HCT116 (cell line): Measurements from ENCODE around the gene TNFAIP8. TPM values are rescaled to one million over a fixed set of nuclear protein-coding genes. Genes with fewer than 3 reads are reported as not detected.

Source experiments
- ATAC-seq: fragments of 200-7000 bp; cut with Tn5 transposase; 2 replicates; pipeline ENCODE4 v1.9.1; 2020; ENCODE audit warnings: mild to moderate bottlenecking, moderate library complexity
- BruUV-seq: library from RNA; stranded (reverse); fragments of 400-500 nt; replicated peaks from 2 replicates; lab custom pipeline; 2021; lab: Mats Ljungman, UMichigan
- CTCF ChIA-PET: fragments of 300-600 bp; sonication (Branson Sonifier 250); formaldehyde crosslinking; loops from one replicate; lab custom pipeline; 2021; ENCODE audit warnings: antibody characterized with exemption; lab: Charles Lee
- POLR2A ChIA-PET: fragments of 300-600, 350-600 bp; sonication (Branson Sonifier 250); formaldehyde crosslinking; loops from one replicate; lab custom pipeline; 2021; ENCODE audit warnings: antibody characterized with exemption; lab: Charles Lee
- RAD21 ChIA-PET, 2 experiments: fragments of 300-600 bp; sonication (Branson Sonifier 250); formaldehyde crosslinking; loops; one replicate each; lab custom pipeline; 2023; ENCODE audit warnings: low total read pairs in 2 of 2; ENCODE audit not compliant: uncharacterized antibody in 2 of 2, unreplicated experiment in 2 of 2, low non-redundant PET in 1 of 2; lab: Charles Lee
- DNase-seq: peaks from one replicate; pipeline ENCODE4 v3.0.0-alpha.2; 2010; ENCODE audit warnings: low read depth, low spot score
- H2AFZ ChIP-seq: fragments of 200-600 bp; shearing (Covaris generic), sonication (generic); 2 replicates; pipeline ENCODE4 v1.6.1; 2017; ENCODE audit warnings: low read depth, mixed run types, mixed read lengths, antibody characterized with exemption, low read length; ENCODE audit not compliant: poor library complexity, severe bottlenecking
- H3K27ac ChIP-seq: 2 replicates; pipeline ENCODE4 v1.5.1; 2012; ENCODE audit warnings: low read depth, low read length
- H3K27me3 ChIP-seq: fragments of 200-600 bp; sonication (generic); 2 replicates; pipeline ENCODE4 v1.6.1; 2016; ENCODE audit warnings: mixed run types, low read length, mixed read lengths; ENCODE audit not compliant: insufficient read depth
- H3K36me3 ChIP-seq, 2 experiments: fragments of 200-500 bp in 1 of 2; fragments of 200-600 bp in 1 of 2; sonication (Bioruptor generic) in 1 of 2; sonication (generic) in 1 of 2; 2 replicates each; pipeline versions ENCODE4 v1.5.1 to v1.6.1; 2014 to 2016; ENCODE audit warnings: low read length in 2 of 2, inconsistent platforms in 1 of 2, mixed read lengths in 1 of 2, mixed run types in 1 of 2; ENCODE audit not compliant: insufficient read depth in 2 of 2, control insufficient read depth in 1 of 2
- H3K4me1 ChIP-seq, 2 experiments: fragments of 200-600 bp in 1 of 2; sonication (generic) in 1 of 2; 2 replicates each; pipeline versions ENCODE4 v1.5.1 to v1.6.1; 2012 to 2017; ENCODE audit warnings: low read length in 2 of 2, inconsistent platforms in 1 of 2, mild to moderate bottlenecking in 1 of 2, mixed read lengths in 1 of 2, mixed run types in 1 of 2, moderate library complexity in 1 of 2; ENCODE audit not compliant: insufficient read depth in 2 of 2, control insufficient read depth in 1 of 2
- H3K4me2 ChIP-seq: fragments of 200-600 bp; sonication (generic); 2 replicates; pipeline ENCODE4 v1.6.1; 2017; ENCODE audit warnings: mixed run types, low read length, mixed read lengths
- H3K4me3 ChIP-seq, 2 experiments: fragments of 200-600 bp in 1 of 2; sonication (generic) in 1 of 2; replicated peaks in 1 of 2; 2 replicates each; pipeline ENCODE4 v1.5.1; 2011 to 2016; ENCODE audit warnings: low read length in 2 of 2, control low read depth in 1 of 2, low read depth in 1 of 2, mild to moderate bottlenecking in 1 of 2, mixed read lengths in 1 of 2, mixed run types in 1 of 2
- H3K79me2 ChIP-seq: fragments of 200-600 bp; sonication (generic); 2 replicates; pipeline ENCODE4 v1.6.1; 2017; ENCODE audit warnings: mild to moderate bottlenecking, mixed run types, low read length, moderate library complexity, mixed read lengths; ENCODE audit not compliant: insufficient read depth
- H3K9ac ChIP-seq: fragments of 200-600 bp; sonication (generic); 2 replicates; pipeline ENCODE4 v1.6.1; 2016; ENCODE audit warnings: low read length, mixed read lengths
- H3K9me2 ChIP-seq: fragments of 200-600 bp; sonication (generic), shearing (Covaris generic); 2 replicates; pipeline ENCODE4 v1.6.1; 2017; ENCODE audit warnings: mixed run types, mild to moderate bottlenecking, moderate library complexity; ENCODE audit not compliant: insufficient read depth
- H3K9me3 ChIP-seq, 2 experiments: fragments of 200-500 bp in 1 of 2; fragments of 200-600 bp in 1 of 2; sonication (Bioruptor generic) in 1 of 2; sonication (generic) in 1 of 2; 2 replicates each; pipeline ENCODE4 v1.6.1; 2014 to 2017; ENCODE audit warnings: low read length in 2 of 2, mixed read lengths in 2 of 2, inconsistent platforms in 1 of 2, low read depth in 1 of 2, mild to moderate bottlenecking in 1 of 2, mixed run types in 1 of 2, moderate library complexity in 1 of 2; ENCODE audit not compliant: control insufficient read depth in 1 of 2, insufficient read depth in 1 of 2
- H4K20me1 ChIP-seq: fragments of 200-600 bp; sonication (generic), shearing (Covaris generic); 2 replicates; pipeline ENCODE4 v1.6.1; 2017; ENCODE audit warnings: mixed run types, mild to moderate bottlenecking, moderate library complexity; ENCODE audit not compliant: insufficient read depth
- CEBPB ChIP-seq: IDR thresholded peaks from 2 replicates; pipeline ENCODE4 v1.6.1; 2012; ENCODE audit warnings: low read depth
- EGR1 ChIP-seq: IDR thresholded peaks from 2 replicates; pipeline ENCODE4 v1.6.1; 2012; ENCODE audit warnings: low read depth
- EZH2 ChIP-seq: fragments of 200-600 bp; sonication (generic); IDR thresholded peaks from 2 replicates; pipeline ENCODE4 v1.6.1; 2017; ENCODE audit warnings: antibody characterized with exemption, mixed run types
- EZH2phosphoT487 ChIP-seq: fragments of 200-600 bp; IDR thresholded peaks from 2 replicates; pipeline ENCODE4 v1.6.1; 2018; ENCODE audit warnings: antibody characterized with exemption, borderline replicate concordance
- FOSL1 ChIP-seq: IDR thresholded peaks from 2 replicates; pipeline ENCODE4 v1.6.1; 2012; ENCODE audit warnings: low read depth
- JUND ChIP-seq: IDR thresholded peaks from 2 replicates; pipeline ENCODE4 v1.6.1; 2012
- POLR2A ChIP-seq: IDR thresholded peaks from 2 replicates; pipeline ENCODE4 v1.7.0; 2011; ENCODE audit warnings: borderline replicate concordance; ENCODE audit not compliant: insufficient read depth, insufficient read length; ENCODE audit errors: extremely low read depth
- SIN3A ChIP-seq: IDR thresholded peaks from 2 replicates; pipeline ENCODE4 v1.6.1; 2012; ENCODE audit warnings: low read depth
- TCF7L2 ChIP-seq: IDR thresholded peaks from 2 replicates; pipeline ENCODE4 v1.7.0; 2011; ENCODE audit warnings: borderline replicate concordance, inconsistent platforms; ENCODE audit not compliant: insufficient read depth, insufficient read length; ENCODE audit errors: extremely low read depth
- intact Hi-C: fragments of 100-400 bp; cut with micrococcal nuclease; formaldehyde crosslinking; loops from 2 replicates; pipeline ENCODE4 v1.10.0; 2022
- total RNA-seq: library from RNA; stranded (reverse); gene quantifications from one replicate; pipeline ENCODE4 v1.2.1, GENCODE V29; 2021; ENCODE audit not compliant: unreplicated experiment
- TF ChIP-seq, protein P1 (sequence below): IDR thresholded peaks from 2 replicates; pipeline ENCODE4 v1.6.1; 2012; ENCODE audit warnings: low read depth
- TF ChIP-seq, protein P2 (sequence below): IDR thresholded peaks from 2 replicates; pipeline ENCODE4 v1.6.1; 2012

TNFAIP8 gene
- total RNA-seq, 1 experiment from 2014 or later = 18.4 TPM

DNA sequence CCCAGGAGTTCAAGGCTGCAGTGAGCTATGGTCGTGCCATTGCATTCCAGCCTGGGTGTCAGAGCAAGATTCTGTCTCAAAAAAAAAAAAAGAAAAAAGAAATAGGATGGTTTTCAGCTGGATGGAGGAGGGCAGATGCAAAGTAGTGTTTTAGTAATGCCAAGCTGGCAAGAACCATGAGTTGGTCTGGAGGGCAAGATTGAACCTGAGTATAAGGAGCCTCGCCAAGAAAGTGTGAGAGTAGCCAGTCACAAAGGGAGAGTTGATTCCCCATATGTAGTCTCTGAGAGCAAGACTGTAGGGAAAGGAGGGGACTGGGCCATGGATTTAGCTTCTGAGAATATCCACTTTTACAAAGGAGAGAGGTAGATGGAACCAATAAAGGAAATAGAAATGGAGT, 6.9 kb downstream of the TNFAIP8 start:
- H3K27me3 ChIP-seq = no peaks in the 10 kb centered on the region
- H3K36me3 ChIP-seq = no peaks in the 10 kb centered on the region
- H3K4me3 ChIP-seq = no peak overlapping the region
- BruUV-seq = no TSS peak
- TF ChIP-seq SIN3A (no peak), EGR1 (no peak), TCF7L2 (no peak), EZH2phosphoT487 (no peak), CEBPB (no peak), POLR2A (no peak), FOSL1 (no peak), EZH2 (no peak), JUND (no peak)
- TF ChIP-seq, protein P1, sequence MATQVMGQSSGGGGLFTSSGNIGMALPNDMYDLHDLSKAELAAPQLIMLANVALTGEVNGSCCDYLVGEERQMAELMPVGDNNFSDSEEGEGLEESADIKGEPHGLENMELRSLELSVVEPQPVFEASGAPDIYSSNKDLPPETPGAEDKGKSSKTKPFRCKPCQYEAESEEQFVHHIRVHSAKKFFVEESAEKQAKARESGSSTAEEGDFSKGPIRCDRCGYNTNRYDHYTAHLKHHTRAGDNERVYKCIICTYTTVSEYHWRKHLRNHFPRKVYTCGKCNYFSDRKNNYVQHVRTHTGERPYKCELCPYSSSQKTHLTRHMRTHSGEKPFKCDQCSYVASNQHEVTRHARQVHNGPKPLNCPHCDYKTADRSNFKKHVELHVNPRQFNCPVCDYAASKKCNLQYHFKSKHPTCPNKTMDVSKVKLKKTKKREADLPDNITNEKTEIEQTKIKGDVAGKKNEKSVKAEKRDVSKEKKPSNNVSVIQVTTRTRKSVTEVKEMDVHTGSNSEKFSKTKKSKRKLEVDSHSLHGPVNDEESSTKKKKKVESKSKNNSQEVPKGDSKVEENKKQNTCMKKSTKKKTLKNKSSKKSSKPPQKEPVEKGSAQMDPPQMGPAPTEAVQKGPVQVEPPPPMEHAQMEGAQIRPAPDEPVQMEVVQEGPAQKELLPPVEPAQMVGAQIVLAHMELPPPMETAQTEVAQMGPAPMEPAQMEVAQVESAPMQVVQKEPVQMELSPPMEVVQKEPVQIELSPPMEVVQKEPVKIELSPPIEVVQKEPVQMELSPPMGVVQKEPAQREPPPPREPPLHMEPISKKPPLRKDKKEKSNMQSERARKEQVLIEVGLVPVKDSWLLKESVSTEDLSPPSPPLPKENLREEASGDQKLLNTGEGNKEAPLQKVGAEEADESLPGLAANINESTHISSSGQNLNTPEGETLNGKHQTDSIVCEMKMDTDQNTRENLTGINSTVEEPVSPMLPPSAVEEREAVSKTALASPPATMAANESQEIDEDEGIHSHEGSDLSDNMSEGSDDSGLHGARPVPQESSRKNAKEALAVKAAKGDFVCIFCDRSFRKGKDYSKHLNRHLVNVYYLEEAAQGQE = no peak
- TF ChIP-seq, protein P2, sequence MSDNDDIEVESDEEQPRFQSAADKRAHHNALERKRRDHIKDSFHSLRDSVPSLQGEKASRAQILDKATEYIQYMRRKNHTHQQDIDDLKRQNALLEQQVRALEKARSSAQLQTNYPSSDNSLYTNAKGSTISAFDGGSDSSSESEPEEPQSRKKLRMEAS = no peak
- ChIA-PET CTCF (no interaction called here), POLR2A (no interaction called here), RAD21 (interaction anchor here in 1 of 2 experiments (0.7 kb wide), 1 partner anchor 72 kb away, joined by 3 read pairs; no protein-coding TSS in a partner anchor)
- H3K4me2 ChIP-seq = no peak overlapping the region
- intact Hi-C loops = no loop called here
- no peaks in the 10 kb centered on the region for H3K9me3 ChIP-seq
- peaks cover 0 to 6% of the 10 kb centered on the region in 2 experiments; a peak in 1 of 4 replicates for H3K4me1 ChIP-seq
- DNase-seq (no peak), ATAC-seq (no peak)
- H3K9ac ChIP-seq = no peak overlapping the region
- no peaks in the 10 kb centered on the region for H3K79me2 ChIP-seq
- H2AFZ ChIP-seq = no peak overlapping the region
- H3K9me2 ChIP-seq = no peaks in the 10 kb centered on the region
- no peak overlapping the region for H3K27ac ChIP-seq
- no peaks in the 10 kb centered on the region for H4K20me1 ChIP-seq
